ENCODE results near the gene PCMT1. TPM values are rescaled to one million over a fixed set of nuclear protein-coding genes. Genes with fewer than 3 reads are reported as not detected.

PCMT1 gene
- polyA plus RNA-seq, 3 donors: 84.8 to 315 (median 262) TPM

- Histone ChIP-seq H3K4me2 (replicated peaks; ENCODE audit: extremely low read depth, low read length, poor library complexity, severe bottlenecking) (no peak overlapping the region), H3K27ac (ENCODE audit: low read depth in 1 of 2, low read length in 2 of 2) (no peak overlapping the region), H3K9me3 (replicated peaks in 1 of 2; ENCODE audit: control insufficient read depth in 1 of 2, insufficient read depth in 1 of 2, low read length in 2 of 2) (no peaks in the 10 kb centered on the region), H3K4me1 (ENCODE audit: control insufficient read depth in 1 of 2, insufficient read depth in 2 of 2, low read length in 2 of 2) (peaks cover 10 to 11% of the 10 kb centered on the region in 2 donors), H3K79me2 (ENCODE audit: insufficient read depth, low read length) (peaks cover 88% of the 10 kb centered on the region), H3K36me3 (replicated peaks in 1 of 2; ENCODE audit: control insufficient read depth in 1 of 2, insufficient read depth in 2 of 2, low read length in 2 of 2) (peaks cover 46 to 82% of the 10 kb centered on the region in 2 donors), H4K20me1 (ENCODE audit: insufficient read depth, low read length) (peaks cover 71% of the 10 kb centered on the region), H3K4me3 (replicated peaks in 1 of 3; ENCODE audit: low read depth in 2 of 3, low read length in 3 of 3) (no peak overlapping the region), H3K9ac (ENCODE audit: insufficient read depth, low read length, poor library complexity, severe bottlenecking) (no peak overlapping the region), H2AFZ (ENCODE audit: insufficient read depth, low read depth, low read length, poor library complexity, severe bottlenecking) (no peak overlapping the region), H3K27me3 (ENCODE audit: control insufficient read depth in 2 of 2, insufficient read depth in 2 of 2, low read length in 2 of 2) (no peaks in the 10 kb centered on the region)
- intact Hi-C loops (cut with micrococcal nuclease): loop anchor here in 1 of 2 donors (10.0 kb wide), 1 partner anchor 45 kb away; no protein-coding TSS in a partner anchor
- Mint-ChIP-seq H3K9me3 (peaks cover 0 to 5% (median 4%) of the 10 kb centered on the region in 7 donors), H3K36me3 (peaks cover 34 to 70% of the 10 kb centered on the region in 2 donors), H3K4me3 (no peak overlapping the region), H3K27me3 (ENCODE audit: low read depth in 3 of 3) (no peaks in the 10 kb centered on the region), H3K4me1 (peaks cover 12% of the 10 kb centered on the region), H3K27ac (peak overlapping the region in 5 of 7 donors; percentile 38 to 83 (median 66))
- TF ChIP-seq CTCF (IDR thresholded peaks at IDR 0.05): no peak
- 100% methylated on average over 1 of the region's 2 CpGs for WGBS (ENCODE audit: insufficient coverage)
- DNase-seq: no peak
Observed at GRCh38 chr6:149769676-149770075, 20.1 kb downstream of the PCMT1 start.

- DNase-seq: no peak
- Histone ChIP-seq H3K79me2 (ENCODE audit: insufficient read depth, low read length) (peaks cover 84% of the 10 kb centered on the region), H3K27ac (ENCODE audit: low read depth in 1 of 2, low read length in 2 of 2) (no peak overlapping the region), H2AFZ (ENCODE audit: insufficient read depth, low read depth, low read length, poor library complexity, severe bottlenecking) (no peak overlapping the region), H3K9ac (ENCODE audit: insufficient read depth, low read length, poor library complexity, severe bottlenecking) (no peak overlapping the region), H3K4me2 (replicated peaks; ENCODE audit: extremely low read depth, low read length, poor library complexity, severe bottlenecking) (no peak overlapping the region), H3K9me3 (replicated peaks in 1 of 2; ENCODE audit: control insufficient read depth in 1 of 2, insufficient read depth in 1 of 2, low read length in 2 of 2) (no peaks in the 10 kb centered on the region), H3K36me3 (replicated peaks in 1 of 2; ENCODE audit: control insufficient read depth in 1 of 2, insufficient read depth in 2 of 2, low read length in 2 of 2) (peaks cover 56 to 89% of the 10 kb centered on the region in 2 donors), H3K27me3 (ENCODE audit: control insufficient read depth in 2 of 2, insufficient read depth in 2 of 2, low read length in 2 of 2) (no peaks in the 10 kb centered on the region), H3K4me3 (replicated peaks in 1 of 3; ENCODE audit: low read depth in 2 of 3, low read length in 3 of 3) (no peak overlapping the region), H3K4me1 (ENCODE audit: control insufficient read depth in 1 of 2, insufficient read depth in 2 of 2, low read length in 2 of 2) (peaks cover 7 to 9% of the 10 kb centered on the region in 2 donors), H4K20me1 (ENCODE audit: insufficient read depth, low read length) (peaks cover 74% of the 10 kb centered on the region)
- no peaks in the 10 kb centered on the region for H3K27me3 Mint-ChIP-seq (ENCODE audit: low read depth in 3 of 3)
- no peak overlapping the region for H3K4me3 Mint-ChIP-seq
- whole genome bisulfite sequencing (ENCODE audit: insufficient coverage): 100% methylated on average over 1 of the region's 3 CpGs
- TF ChIP-seq CTCF (IDR thresholded peaks at IDR 0.05): no peak
- intact Hi-C loops (cut with micrococcal nuclease): loop anchor here in 1 of 2 donors (10.0 kb wide), 1 partner anchor 46 kb away; no protein-coding TSS in a partner anchor
- H3K9me3 Mint-ChIP-seq: peaks cover 0 to 1% (median 0%) of the 10 kb centered on the region in 7 donors
- peaks cover 34 to 77% of the 10 kb centered on the region in 2 donors for H3K36me3 Mint-ChIP-seq
- peaks cover 9% of the 10 kb centered on the region for H3K4me1 Mint-ChIP-seq
- peak overlapping the region in 1 of 7 donors; percentile 9 for H3K27ac Mint-ChIP-seq
Observed at GRCh38 chr6:149771185-149771584, 21.6 kb downstream of the PCMT1 start.
